GM21526 (cell line): ENCODE results near the gene KRTAP12-3.

Source experiments
- ATAC-seq: cut with Tn5 transposase; IDR thresholded peaks from one replicate; pipeline ENCODE4 v1.9.1; 2021; ENCODE audit warnings: moderate library complexity; ENCODE audit not compliant: unreplicated experiment, low FRiP score

The KRTAP12-3 gene

DNA sequence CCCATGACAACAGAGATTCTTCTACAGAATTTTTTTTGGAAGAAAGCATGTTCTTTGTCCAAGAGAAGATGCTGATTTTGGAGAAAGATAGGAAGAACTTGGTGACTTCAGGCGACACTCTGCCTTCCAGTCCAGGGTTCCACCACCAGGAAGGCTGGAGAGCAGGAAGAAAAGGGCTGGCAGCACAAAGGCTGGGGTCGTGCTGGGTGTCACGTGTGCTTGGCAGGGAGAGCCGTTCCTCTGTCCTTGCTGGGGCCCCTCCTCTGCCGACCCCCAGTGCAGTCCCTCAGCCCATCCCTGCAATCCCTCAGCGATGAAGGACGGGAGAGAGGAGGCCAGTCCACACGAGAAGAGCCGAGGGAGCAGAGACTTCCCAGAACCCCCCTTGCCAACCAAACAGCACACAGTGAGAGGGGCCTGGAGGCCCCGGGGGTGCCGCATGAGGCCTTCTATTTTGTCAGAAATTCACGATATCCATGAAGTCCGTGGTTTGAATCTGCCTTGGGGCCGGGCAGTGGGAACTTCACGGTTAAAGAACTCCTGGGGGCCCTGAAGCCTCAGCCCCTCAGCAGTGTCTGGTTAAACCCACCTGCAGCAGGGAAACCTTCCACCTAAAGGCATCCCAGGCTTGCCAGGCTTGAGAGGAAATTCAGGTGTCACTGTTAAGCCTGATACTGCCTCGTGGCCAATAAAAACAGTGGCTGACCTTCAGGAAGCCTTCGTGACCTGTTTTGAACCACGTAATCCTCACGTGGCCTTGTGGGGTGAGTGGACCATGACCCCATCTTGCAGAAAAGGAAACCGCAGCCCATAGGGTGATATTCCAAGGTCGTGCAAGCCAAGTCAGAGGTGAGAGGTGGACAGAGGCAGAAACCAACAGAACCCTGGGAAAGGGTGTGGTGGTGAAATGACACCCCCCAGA, 42.6 kb downstream of the KRTAP12-3 start:
- ATAC-seq, result no peak

DNA sequence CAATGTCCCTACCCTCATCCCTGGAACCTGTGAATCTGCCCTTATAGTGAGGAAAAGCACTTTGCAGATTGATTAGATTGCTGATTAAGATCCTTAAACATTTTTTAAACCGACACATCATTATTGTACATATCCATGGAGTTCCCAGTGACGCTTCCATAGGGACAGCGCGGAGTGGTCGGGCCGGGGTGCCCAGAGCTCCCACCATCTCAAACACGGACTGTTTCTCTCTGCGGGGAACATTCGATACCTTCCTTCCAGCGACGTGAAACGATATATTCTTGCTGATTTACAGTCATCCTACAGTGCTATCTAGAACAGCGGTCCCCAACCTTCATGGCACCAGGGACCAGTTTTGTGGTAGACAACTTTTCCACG, 43.3 kb downstream of the KRTAP12-3 start:
- ATAC-seq, result no peak

DNA sequence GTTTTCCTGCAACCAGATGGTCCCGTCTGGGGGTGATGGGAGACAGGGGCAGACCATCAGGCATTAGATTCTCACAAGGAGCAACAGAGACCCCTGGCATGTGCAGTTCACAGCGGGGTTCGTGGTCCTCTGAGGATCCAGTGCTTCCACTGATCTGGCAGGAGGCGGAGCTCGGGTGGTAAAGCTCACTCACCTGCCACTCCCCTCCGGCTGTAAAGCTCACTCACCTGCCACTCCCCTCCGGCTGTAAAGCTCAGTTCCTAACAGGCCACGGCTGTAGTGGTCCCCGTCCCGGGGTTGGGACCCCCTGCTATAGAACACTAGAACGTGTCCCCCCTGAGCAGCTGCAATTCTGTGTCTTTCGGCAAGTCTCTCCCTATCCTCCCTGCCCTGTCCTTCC, 43.8 kb downstream of the KRTAP12-3 start:
- ATAC-seq, result no peak

GRCh38 chr21:44702111-44702972, 44.6 kb downstream of the KRTAP12-3 start:
- ATAC-seq, result no peak

GRCh38 chr21:44702973-44703730, 45.4 kb downstream of the KRTAP12-3 start:
- no peak for ATAC-seq

DNA sequence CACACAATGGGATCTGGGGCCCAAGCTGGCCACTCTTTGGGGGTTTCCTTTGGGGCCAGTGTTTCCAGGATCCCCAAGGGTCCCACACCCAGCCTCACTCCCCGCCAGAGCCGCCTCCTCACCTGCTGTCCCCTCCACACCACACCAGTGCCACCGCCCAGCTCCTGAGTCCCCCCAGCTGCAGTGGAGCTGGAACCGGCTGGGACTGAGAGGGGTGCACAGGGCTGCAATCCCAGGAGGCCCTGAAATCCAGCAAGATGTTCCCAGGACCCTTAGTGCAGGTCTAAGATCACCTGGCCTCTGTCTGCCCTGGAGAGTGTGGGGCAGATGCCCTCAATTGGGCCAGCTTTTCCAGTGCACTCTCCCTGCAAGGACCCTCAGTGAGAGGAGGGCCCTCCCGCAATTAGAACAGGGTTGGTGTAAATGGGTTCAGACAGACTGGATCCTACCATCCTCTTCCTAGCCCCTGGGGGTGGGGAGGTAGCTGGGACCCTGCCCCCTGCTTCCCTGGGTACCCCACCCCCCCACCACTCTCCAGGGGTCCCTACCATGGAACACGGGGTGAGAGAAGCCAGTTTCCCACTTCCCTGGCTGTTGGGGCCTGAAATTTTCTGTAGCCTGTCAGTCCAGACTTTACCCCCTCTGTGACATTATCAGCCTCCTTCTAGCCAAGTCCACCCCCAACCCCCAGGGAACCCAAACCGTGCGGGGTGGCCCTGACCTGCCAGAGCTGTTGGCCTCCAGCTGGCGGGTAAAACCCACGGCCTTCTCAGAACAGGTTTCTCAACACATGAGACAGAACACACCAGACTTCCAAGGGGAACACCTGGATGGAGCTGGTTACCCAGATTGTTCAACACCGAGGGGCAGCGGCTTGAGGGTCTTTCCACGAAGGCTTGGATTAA, 46.3 kb downstream of the KRTAP12-3 start:
- no peak for ATAC-seq

- ATAC-seq, result no peak
Observed at GRCh38 chr21:44704636-44705001, 46.9 kb downstream of the KRTAP12-3 start.

GRCh38 chr21:44706026-44706705, 48.4 kb downstream of the KRTAP12-3 start:
- no peak for ATAC-seq

DNA sequence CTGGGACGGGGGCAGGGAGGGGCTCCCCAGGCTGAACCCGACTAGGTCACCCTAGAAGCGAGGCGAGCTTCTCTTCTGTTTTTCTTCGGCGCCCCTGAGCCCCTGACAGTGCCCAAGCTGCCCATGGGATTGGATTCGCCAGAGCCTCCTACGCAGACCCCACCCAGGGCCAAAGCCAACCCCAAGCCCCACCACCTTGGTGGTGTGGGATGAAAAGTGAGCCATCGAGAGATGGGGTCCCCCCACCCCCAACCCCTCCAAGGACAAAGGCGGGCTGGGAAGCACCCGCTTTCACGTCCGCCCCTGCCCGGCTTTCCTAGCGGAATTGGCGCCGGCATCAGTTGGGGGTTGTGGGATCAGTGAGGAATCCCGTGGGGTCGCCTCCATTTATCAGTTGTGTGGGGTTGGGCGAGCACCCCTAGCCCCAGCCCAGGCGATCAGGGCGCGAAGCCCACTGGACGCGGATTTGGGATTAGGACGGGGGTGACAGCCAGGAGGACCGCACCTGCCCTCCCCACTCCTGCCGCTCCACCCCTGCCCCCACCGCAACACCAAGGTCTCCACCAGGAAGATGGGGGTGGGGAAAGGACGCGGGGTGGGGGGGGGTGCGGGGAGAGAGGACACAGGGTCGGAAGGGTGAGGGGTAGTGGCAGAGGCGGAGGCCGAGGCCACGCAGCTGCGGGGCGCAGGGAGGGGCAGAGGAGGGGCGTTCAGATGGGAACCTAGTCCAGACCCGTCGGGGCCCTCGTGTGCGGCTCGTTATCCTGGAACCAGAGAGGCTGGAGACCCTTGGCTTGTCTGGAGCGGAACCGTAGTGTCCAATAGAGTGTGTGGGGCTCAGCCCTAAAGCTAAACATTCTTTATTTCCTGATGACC, 49.2 kb downstream of the KRTAP12-3 start:
- no peak for ATAC-seq
